Kasumi-1 (cell line): Measurements from ENCODE around the gene SERTAD4.
"Not testable (repeated sequence)": the region's sequence is repeated elsewhere in the genome, so short reads cannot be mapped to it uniquely, and the experiment has no call there.

ENCODE experiments used
- DNase-seq, 2 experiments: peaks; one replicate each; lab custom pipeline; 2025; lab: John Stamatoyannopoulos, UW

The SERTAD4 gene

DNA sequence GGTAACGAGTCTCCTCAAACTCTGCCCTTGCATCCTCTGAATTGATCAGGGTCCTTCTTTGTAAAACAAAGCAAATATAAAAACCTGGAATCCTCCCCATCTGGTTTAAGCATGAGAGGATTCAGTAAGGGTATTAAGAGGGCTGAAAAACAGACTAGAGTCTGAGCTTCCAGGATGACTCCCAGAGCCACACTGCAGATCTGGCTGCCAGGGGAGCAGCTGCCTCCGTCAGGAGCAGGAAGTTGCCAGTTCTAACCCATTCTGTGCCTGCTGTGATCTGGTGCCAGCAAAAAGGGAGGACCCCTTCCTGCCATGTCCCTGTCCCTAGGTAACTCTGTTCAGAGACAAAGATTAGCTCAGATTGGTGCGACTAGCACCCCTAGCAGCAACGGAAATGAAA is 27.5 kb downstream of the SERTAD4 start:
- DNase-seq: no peak

DNA sequence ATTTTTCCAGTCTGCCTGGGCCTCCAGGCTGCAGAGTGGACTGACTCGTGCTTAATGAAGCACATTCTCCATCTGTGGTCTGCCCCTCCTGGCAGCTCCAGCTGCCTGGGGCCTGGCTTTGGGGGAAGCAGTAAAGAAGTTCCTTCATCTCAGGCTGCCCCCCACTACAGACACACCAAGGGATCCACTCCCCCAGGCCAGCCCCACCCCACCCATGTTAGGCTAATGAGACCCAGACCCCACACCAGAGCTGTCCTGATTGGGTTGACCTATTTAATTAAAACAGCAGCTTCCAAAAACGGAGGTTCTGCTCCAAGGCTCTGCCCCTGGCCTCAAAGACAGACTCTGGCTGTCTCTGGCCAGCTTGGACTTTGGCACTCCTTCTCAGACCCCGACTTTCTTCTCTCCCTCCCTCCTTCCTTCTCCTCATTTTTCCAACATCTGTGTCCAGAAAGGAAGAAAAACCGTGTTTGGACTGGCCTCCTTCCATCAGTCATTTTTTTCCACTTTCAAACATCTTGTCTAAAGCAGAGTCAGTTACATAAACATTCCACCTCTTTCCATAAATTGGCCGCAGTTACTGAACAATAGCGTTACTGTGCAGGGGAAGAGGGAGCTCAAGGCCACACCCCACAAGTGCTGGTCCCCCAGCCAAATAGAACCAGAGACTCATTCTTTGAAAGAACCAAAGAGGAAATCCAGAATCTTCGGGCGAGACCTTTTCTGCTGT is 29.7 kb downstream of the SERTAD4 start:
- no peak for DNase-seq

DNA sequence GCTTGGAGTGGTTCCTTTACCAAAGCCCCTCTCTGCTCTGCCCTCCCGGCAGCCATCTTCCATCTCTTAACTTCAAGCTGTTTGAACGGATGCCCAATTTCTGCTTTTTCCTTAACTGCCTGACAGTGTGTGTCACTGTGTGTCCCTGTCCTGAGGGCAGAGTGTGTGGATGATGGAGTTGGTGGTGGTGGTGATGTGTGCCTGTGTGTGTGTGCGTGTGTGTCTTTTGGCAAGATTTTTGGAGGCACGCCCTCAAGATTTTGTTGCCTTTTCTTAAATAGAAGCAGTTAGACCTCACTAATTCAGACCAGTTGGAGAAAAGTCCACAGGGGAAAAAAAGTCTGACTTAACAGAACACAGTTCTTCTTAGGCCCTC is 30.3 kb downstream of the SERTAD4 start:
- DNase-seq: no peak

DNA sequence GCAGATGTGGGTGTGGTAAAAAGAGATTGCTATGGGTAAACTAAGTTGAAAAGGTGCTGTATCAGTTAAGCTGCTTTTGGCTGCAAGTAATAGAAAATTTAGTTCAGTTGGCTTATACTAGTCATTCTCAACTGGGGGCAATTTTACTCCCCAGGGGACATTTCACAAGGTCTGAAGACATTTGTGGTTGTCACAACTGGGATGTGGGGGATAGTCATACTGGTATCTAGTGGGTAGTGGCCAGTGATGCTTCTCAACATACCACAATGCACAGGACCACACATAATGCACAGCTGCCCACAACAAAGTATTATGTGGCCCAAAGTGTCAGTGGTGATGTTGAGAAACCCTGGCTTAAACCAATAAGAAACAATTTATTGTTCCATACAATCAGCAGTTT is 31.4 kb downstream of the SERTAD4 start:
- DNase-seq: no peak

DNA sequence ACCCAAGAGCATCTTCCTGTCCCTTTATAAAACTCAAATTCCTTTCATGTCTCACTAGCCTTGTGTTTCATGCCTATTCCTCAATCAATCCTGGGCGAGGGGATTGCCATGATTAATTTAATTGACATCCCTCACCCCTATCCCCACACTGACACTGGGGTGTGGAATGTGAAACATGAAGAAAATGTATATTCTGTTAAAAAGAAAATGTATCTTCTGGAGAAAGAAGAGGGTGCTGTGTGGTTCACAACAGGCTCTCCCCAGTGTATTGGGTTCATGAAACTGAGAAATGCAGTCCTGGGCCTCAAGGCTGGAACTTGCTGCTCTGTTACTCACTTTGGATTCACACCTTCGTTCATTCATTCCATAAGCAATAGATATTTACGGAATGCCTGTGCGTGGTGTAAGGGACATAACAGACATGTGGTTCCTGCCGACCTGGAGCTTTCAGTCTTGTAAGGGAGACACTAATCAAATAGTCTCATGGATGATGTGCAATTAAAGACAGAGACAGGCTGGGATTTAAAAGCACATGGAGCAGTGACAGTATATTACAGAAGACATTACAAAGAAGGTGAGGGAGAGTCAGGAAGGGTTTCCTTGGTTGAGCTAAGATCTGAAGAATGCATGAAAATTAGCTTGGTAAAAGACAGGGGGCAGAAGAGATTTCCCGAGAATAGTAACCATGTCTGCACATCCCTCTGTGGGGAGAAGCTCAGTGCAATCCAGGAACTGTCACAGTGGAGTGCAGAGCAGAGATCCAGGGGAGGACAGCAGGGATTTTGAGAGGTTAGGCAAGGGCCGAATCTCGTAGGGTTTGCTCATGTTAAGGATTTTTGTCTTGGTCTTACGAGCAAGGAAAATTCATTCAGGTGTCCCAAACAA is 32.1 kb downstream of the SERTAD4 start:
- DNase-seq: no peak

GRCh38 chr1:210265392-210265955 is 32.9 kb downstream of the SERTAD4 start:
- not testable (repeated sequence) for DNase-seq

DNA sequence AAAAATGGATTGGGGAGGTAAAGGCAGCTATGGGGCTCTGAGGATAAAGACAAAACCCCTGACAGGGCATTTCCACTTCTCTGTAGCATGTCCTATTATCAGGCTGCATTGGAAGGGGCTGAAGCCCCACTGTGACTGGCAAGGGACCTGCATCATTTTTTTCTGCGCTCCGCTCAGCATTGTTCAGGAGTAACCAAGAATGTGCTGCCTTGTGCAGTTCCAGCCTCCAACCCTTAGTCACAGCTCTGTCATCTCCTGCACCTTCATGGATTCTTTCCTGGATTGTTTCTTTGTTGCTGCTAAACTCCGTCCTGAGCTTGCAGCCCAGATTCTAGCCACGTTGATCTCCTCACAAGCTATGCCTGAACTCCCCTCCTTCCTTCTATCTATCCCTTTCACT is 37.4 kb downstream of the SERTAD4 start:
- DNase-seq: no peak

- no peak for DNase-seq
These were observed 40.1 kb downstream of the SERTAD4 start for GRCh38 chr1:210272666-210273065.

DNA sequence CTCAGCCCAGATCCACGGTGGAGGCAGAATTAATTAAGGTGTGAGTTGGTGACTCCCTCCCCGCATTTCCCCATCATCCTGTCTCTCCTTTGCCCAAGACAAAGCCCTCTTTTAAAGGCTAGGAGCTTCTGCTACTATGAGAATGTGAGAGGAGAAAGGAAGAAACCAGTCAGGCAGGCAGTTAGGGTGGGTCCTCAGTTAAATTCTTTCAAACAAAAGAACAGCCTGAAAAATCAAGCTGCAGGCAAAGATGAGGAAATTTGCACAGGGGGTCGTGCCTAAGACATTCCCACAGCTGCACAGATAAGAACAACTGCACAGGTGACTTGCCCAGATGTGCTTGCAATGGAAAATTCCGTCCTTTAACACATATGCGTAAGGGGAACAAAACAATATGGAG is 47.6 kb downstream of the SERTAD4 start:
- DNase-seq: no peak

GRCh38 chr1:210288116-210288515 is 55.5 kb downstream of the SERTAD4 start:
- no peak for DNase-seq

DNA sequence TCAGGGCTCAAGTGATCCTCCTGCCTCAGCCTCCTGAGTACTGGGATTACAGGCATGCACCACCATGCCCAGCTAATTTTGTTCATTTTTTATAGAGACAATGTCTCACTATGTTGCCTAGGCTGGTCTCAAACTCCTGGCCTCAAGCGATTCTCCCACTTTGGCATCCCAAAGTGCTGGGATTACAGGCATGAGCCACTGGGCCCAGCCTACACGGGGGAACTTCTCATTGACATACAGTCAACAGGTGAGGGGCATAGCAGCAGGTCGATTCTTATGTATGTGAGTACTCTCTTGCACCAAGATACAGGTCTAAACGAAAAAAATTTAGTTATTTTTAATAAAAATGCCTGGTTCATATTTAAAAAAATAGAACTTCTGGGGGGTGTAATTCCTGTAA is 56.7 kb downstream of the SERTAD4 start:
- no peak for DNase-seq

DNA sequence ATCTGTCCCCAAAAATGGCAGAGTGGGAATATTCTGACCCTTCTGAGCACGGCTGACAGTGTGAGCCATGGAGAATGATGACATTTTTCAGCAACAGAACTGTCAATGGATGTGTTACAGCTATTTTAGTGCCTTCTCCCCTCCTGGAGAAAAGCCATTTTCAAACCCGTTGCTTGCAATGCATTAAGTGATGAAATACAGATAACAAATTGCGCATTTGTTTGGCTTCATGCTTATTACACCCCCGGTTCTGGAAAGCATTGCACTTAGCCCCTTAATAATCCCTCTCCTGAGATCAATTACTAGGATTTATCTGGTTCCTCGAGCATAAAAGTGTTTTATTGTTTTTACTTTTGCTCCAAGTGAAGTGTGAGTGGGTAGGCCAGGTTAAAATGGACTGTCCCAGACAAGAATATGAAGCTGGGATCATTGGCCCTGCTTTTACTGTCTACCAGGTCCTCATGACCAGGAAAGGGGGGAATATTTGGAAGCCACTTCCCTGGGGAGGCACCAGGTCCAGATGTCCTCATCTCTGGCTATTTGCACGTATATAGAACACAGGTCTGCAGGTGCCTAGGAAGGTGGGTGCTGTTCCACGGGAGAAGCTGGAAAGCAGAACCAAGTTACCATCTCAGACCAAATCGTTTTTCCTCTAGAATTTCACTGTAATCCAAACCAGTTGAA is 58.6 kb downstream of the SERTAD4 start:
- no peak for DNase-seq

- DNase-seq: no peak
These were observed 59.2 kb downstream of the SERTAD4 start for GRCh38 chr1:210291786-210292230.

- DNase-seq: no peak
These were observed 59.8 kb downstream of the SERTAD4 start for GRCh38 chr1:210292231-210292871.

DNA sequence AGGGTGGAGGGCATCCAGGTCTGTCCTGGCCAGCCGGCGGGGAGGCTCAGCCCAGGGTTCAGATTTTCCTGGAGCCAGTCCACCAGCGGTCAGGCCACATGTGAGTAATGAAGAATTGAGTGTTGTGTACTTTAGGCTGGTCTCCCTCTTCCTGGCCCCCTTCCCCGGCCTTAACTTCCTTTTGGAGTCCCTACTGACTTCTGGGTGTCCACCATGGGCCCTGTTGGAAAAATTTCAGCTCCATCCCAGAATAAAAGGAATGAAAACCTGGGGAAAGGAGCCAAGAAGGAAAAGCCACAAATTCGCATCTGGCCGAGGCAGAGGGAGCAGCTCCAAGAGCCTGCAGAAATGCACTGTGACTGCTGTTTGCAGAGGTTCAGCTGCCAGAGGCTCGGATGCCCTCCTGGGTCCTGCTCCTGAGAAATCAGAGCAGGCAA is 60.6 kb downstream of the SERTAD4 start:
- no peak for DNase-seq

- no peak for DNase-seq
These were observed 62.6 kb downstream of the SERTAD4 start for GRCh38 chr1:210294999-210295745.
